ENCODE measurements around the gene IFNE.
A peak's percentile ranks its signal among the peaks of the same experiment; 100 is the strongest.
"Not testable (repeated sequence)": the region's sequence is repeated elsewhere in the genome, so short reads cannot be mapped to it uniquely, and the experiment has no call there.

The IFNE gene

DNA sequence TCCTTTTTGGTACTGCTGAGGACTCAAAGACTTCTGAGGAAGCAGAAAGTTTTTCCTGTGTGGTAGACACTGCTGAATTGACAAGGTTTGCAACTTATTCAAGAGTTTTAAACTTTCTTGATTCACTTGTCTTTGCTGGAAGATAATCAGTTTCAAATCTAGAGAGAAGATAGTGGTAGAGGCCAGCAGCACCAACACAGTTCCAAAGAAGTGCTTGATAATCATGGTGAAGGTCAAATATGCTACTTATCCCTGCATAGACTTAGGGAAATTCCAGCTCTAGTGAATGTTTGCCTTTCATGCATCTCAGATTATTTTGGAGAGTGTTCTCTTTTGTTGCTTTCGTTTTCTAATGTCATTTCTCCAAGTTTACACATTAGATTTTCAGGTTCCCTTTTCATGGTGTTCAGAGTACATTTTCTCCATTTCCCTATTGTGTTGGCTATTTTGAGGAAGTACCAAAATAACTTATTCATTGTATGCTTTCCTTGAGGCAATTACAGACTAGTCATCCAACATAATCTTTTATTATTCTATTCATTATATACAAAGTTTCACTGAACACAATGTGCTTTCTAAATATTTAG lies 550 bp downstream of the IFNE start:
- peak; percentile 75 to 82 for DNase-seq

- no peak for DNase-seq
Observed at GRCh38 chr9:21479152-21479702, 2.9 kb downstream of the IFNE start.

DNA sequence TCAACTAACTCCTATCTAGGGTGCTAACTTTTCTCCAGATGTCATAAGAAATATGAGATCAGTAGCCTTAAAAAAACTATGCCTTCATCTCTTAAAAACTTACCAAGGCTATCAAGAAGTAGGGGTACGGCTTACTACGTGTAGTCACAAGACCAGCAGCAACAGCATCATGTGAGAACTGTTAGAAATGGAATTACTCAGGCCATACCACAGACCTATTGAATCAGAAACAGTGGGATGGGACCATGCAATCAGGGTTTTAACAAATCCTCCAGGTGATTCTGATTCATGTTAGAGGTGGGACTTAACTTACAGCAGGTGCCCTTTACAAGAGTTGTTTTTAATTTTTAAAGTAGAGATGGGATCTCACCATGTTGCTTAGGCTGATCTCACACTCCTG lies 4.6 kb downstream of the IFNE start:
- peak in 1 of 2 donors; percentile 11 for DNase-seq

DNA sequence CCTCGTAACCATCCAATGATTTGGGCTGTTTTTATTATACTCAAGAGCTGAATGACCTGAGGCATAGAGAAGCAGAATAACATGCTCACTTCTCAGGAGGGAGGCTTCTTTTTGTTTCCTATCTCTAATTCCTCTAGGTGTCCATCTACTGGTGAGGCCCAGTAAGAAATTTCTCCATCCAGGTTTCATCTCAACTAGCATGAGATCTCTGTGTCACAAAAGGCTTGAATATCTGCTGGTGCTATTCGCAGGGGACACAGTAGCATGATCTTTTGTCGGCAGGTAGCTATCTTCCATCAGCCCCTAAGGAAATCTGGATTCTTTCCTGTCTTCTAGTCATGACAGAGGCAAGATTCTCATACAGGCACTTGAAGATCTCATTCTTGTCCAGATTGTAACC lies 8.9 kb downstream of the IFNE start:
- DNase-seq = no peak

GRCh38 chr9:21470126-21470525 lies 12.0 kb downstream of the IFNE start:
- DNase-seq = no peak

DNA sequence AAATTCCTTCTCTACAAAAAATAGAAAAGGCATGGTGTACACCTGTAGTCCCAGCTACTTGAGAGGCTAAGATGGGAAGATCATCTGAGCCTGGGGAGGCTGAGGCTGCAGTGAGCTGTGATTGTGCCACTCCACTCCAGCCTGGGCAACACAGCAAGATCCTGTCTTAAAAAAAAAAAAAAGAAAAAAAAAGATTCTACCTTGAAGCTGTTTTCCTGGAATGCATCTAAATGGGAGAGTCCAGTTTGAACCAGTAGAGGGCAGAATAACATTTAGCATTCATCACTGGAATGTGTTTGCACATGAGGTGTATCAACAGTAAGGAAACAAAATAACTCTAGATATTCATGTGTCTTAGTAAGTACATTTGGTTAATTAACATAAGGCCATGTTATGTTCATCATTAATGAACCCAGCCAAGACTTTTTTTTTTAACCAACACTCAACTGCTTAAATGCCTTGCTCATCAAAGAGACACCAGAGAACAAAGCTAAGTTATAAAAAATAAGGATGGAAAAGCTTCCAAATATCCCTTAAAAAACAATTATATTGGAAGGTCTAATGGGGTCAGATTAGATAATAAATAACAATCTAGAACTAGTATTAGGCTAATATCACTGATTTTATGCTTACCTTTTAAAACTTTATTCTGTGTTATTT lies 16.1 kb downstream of the IFNE start:
- peak; percentile 33 to 80 for DNase-seq

GRCh38 chr9:21465138-21465537 lies 17.0 kb downstream of the IFNE start:
- no peak for DNase-seq

GRCh38 chr9:21461377-21461776 lies 20.7 kb downstream of the IFNE start:
- DNase-seq = no peak

DNA sequence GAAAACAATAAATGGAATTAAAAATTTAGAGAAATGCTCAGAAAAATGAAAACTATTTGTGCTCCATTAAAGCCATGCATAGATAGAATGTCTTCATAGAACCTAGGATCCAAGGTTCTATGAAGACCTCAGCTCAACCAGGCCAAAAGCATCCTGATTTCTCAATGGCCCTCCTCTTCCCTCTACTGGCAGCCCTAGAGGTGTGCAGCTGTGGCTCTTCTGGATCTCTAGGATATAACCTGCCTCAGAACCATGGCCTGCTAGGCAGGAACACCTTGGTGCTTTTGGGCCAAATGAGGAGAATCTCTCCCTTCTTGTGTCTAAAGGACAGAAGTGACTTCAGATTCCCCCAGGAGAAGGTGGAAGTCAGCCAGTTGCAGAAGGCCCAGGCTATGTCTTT lies 26.8 kb downstream of the IFNE start:
- peak; percentile 24 to 50 for DNase-seq

DNA sequence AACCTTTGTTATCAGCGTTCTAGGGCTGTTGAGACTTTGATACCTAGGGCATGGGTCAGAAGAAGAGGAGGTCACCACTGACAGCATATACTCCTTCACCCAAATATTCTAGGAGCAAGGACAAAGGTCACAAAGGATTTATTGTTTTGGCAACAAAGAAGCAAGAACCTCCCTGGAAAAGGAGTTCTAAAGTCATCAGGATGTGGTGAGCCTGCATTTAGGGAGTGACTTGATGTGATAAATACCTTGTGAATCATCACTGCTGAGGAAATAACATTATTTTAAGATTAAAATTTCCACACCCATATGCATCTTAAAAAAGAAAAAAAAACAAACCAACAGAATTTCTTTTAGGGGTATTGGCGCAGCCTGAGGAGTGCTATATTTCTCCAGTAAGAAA lies 28.0 kb downstream of the IFNE start:
- DNase-seq = no peak

- DNase-seq = no peak
Observed at GRCh38 chr9:21452681-21453080, 29.4 kb downstream of the IFNE start.

DNA sequence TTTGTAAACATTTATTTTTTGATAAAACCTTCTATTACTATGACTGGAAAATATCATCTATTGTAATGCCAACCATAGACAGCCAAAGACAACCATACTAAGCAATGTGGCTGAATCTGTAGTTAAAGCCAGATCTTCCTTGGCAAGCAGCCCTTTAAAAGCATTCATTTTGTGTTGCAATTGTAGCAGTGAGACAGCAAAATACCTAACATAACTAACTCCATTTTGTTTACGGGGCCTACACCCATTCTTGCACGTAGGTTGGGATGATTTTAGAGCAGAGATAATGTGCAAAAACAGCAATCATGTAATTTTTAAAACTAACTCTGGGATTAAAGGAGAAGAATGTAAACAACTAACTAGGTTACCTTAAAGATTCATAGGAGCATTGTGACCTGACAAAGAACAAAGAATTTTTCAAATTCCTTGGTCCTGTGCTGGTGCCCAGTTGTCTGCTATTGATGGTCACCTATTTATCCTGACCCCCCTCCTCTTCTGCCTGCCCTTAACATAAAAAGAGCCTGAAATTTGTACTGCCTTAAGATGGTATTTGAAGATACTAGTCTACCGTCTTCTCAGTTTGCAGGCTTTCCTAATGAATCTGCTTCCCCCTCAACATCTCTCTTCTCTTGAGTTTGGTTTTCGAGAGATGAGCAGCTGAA lies 31.2 kb downstream of the IFNE start:
- no peak for DNase-seq

DNA sequence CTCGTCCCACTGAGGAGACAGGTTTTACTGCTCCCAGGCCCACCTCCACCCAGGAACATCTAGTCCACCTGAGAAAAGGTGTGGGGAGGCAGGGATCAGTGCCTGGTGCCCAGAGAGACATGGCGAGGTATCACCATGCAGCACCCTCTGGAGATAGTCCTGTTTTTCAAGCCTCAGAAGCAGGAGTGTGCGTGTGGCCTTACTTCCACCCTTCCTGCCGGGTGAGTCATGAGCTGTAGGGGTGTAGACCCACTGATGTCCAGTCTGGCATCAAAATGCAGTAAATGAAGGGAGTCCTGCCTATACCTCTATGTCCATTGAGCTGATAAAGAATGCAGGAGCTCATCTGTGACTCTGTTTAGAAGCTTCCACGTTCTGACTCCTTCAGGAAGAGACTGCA lies 32.8 kb downstream of the IFNE start:
- DNase-seq = not testable (repeated sequence)

DNA sequence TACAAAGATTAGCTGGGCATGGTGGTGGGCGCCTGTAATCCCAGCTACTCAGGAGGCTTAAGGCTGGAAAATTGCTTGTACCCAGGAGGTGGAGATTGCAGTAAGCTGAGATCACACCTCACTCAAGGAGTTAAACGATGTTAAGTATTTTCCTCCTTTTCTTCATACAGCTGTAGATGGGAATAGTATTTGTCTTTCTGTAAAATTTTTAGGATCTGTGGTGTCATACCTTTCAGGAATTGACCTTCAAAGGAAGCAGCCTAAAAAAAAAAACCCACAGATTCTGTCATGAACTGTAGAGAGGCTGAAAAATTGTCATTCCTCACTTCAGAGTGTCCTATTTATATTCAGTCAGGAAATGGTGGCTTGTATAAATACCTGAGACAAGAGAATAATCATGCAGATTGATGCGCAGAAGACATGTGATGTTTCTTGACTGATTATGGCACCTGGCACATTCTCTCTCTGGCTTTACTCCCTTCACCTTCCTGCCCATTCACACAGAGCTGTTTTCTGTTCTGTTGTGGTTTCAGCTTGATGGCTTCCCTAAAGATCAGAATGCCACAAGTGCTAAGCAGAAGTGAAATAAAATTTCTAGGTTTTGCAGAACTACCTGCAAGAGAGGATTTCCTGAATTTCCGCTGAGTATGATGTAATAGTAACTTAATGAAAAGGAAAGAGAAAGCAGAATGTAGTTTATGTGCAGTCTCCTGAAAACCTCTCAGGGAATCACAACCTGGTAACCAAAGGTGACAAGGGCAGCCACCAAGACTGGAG lies 38.1 kb downstream of the IFNE start:
- peak; percentile 81 to 84 for DNase-seq

- peak in 1 of 2 donors; percentile 10 for DNase-seq
Observed at GRCh38 chr9:21440139-21440538, 42.0 kb downstream of the IFNE start, which contains the start of gene IFNA1. Gene IFNA1 (plus strand): TSS chr9:21440439. CDS start chr9:21440508, 69 bp downstream.

GRCh38 chr9:21435015-21435383 lies 47.1 kb downstream of the IFNE start:
- not testable (repeated sequence) for DNase-seq

- peak; percentile 33 to 87 for DNase-seq
Observed at GRCh38 chr9:21434202-21435014, 47.7 kb downstream of the IFNE start.

DNA sequence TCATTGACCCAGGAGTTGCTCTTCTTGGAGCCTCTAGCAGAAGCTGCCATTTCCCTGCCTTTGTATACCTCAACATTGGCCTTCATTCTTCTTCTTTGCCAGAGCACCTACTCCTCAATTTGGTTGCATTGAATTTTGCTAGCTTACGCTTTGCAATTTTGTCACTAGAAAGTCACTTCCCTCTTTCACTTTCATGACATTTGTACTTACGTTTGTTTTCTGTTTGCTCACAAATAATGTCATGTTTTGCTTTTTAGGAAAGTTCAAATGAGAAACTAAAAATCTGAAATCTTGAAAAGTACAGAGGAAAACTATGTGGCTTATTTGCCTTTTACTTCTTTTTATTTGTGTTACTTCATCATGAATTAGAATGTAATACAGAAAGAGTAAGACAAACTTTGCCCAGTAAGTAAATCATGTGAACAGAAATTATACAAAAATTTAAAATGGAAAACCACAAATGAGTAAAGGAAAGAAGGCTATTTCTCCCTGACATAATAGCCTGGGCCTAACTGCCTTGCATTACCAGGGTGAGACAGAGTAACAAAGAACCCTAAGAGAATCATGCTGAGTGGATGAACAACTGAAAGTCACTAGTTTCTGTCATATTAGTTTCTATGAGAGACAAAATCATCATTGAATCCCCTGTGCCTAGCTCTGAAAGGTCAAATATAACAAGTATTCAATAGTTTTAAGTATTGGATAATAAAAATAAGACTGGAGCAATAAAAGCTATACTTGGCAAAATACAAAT lies 49.3 kb downstream of the IFNE start:
- DNase-seq = peak; percentile 63 to 67

Data from inflammatory macrophage treated with lipopolysaccharide for 1 hour (primary cell).